GM12873 (cell line): ENCODE data around the gene SLC44A2.

Experiments used
- TF ChIP-seq, protein P1 (sequence below): IDR thresholded peaks from 2 replicates; pipeline ENCODE4 v1.5.1; 2012; ENCODE audit warnings: low read depth, mild to moderate bottlenecking, moderate library complexity, low read length, control low read depth; ENCODE audit not compliant: insufficient read depth; ENCODE audit errors: missing control alignments

SLC44A2 gene

DNA sequence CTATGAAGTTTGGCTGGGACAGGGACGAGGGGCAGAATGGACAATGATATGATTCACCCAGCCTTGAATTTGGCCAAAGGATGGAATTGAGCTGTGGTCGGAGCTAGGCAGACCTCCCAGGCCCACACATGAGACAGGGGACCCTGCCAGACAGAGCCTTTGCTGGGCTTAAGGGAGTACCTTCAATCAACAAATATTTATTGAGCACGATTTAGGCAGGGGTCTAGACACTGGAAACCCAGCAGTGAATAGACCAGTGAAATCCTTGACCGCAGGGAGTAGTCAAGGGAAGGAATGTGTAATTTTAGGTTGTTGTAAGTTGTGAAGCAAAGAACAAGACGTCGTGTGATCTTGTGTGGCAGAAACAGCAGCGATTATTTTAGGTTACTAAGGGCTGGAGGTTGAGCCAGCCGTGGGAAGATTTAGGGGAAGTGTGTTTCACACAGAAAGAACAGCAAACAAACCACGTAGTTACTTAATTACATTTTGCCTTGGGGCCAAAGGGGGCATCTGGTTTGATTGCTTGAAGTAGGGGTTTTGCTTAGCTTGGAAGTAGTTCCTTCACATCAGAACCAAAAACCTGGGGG lies 21.4 kb upstream of the SLC44A2 start:
- TF ChIP-seq, protein P1, sequence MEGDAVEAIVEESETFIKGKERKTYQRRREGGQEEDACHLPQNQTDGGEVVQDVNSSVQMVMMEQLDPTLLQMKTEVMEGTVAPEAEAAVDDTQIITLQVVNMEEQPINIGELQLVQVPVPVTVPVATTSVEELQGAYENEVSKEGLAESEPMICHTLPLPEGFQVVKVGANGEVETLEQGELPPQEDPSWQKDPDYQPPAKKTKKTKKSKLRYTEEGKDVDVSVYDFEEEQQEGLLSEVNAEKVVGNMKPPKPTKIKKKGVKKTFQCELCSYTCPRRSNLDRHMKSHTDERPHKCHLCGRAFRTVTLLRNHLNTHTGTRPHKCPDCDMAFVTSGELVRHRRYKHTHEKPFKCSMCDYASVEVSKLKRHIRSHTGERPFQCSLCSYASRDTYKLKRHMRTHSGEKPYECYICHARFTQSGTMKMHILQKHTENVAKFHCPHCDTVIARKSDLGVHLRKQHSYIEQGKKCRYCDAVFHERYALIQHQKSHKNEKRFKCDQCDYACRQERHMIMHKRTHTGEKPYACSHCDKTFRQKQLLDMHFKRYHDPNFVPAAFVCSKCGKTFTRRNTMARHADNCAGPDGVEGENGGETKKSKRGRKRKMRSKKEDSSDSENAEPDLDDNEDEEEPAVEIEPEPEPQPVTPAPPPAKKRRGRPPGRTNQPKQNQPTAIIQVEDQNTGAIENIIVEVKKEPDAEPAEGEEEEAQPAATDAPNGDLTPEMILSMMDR = no peak

DNA sequence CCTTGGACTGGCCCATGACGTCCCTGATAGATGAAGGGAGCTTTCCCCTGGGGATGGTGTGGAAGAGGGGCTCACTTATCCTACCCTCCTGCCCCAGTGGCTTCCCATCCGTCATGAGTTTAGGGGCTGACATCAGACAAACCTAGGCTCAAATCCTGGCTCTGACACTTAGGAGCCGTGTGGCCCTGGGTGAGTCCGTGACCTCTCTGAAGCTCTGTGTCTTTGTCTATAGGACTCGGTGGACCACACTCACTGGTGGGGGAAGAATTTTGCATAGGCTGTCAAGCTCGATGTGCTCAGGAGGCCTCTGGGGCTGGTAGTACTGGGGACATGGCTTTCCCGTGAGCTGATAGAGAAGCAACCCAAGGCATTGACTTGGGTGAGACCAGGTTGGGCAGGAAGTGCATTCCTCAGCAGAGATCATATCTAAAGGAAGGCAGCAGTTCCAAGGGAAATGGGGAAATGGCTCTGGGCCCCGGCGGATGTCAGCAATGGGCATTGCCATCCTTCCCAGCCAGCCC lies 20.8 kb upstream of the SLC44A2 start:
- TF ChIP-seq, protein P1 = no peak

DNA sequence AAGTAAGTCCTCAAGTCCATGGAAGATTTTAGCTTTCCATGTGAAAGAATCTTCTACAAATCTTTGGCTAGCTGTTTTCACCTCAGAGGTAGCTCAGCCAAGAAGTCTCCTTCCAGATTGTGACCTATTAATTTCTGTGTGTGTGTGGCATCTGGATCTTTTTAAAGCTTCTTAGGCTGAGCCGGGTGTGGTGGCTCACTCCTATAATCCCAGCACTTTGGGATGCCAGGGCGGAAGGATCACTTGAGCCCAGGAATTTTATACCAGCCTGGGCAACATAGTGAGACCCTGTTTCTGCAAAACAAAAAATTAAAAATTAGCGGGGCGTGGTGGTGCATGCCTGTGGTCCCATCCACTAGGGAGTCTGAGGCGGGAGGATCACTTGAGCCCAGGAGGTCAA lies 13.4 kb upstream of the SLC44A2 start:
- TF ChIP-seq, protein P1 = no peak

DNA sequence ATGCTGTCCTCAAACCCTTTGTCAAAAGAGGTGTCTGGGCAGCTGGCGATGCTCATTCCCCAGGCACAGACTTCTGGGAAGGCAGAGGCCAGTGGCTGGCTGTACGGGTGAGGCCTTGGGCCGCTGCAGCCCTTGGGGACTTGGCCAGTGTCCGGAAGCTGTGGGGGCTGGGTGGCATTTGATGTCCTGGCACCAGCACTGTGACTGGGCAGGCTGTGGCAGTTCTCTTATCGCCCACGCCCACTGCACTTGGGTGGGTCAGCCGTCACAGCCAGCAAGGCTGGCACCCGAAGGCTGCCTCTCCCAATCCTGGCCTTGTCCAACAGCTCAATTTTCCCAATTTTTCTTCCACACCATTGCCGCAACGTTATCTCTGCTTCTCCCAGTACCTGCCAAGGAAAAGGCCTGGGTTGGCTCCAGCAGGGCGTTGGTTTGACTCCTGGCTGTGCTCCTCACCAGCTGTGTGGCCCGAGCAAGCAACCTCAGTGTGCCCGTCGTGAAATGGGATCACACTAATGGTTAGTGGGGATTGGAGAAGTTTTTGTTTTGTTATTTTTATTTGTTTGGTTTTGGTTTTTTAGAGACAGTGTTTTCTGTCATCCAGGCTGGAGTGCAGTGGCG lies 12.7 kb upstream of the SLC44A2 start:
- TF ChIP-seq, protein P1 = no peak

DNA sequence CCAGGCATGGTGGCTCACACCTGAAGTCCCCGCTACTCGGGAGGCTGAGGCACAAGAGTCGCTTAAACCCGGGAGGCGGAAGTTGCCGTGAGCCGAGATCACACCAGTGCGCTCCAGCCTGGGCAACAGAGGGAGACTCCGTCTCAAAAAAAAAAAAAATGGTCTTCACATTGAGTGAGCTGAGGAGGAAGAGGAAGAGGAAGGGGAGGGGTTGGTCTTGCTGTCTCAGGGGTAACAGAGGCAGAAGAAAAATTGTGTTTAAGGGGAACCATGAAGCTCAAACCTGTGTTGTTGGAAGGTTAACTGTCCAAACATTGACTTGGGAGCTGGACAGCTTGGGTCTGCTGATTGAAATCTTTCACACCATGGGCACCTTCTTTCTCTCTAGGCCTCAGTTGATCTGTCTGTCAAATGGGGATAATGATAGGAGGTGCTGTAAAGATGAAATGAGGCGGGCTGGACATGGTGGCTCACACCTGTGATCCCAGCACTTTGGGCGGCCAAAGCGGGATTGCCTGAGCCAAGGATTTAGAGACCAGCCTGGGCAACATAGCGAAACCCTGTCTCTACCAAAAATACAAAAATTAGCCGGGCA lies 9.8 kb upstream of the SLC44A2 start:
- TF ChIP-seq, protein P1 = no peak

DNA sequence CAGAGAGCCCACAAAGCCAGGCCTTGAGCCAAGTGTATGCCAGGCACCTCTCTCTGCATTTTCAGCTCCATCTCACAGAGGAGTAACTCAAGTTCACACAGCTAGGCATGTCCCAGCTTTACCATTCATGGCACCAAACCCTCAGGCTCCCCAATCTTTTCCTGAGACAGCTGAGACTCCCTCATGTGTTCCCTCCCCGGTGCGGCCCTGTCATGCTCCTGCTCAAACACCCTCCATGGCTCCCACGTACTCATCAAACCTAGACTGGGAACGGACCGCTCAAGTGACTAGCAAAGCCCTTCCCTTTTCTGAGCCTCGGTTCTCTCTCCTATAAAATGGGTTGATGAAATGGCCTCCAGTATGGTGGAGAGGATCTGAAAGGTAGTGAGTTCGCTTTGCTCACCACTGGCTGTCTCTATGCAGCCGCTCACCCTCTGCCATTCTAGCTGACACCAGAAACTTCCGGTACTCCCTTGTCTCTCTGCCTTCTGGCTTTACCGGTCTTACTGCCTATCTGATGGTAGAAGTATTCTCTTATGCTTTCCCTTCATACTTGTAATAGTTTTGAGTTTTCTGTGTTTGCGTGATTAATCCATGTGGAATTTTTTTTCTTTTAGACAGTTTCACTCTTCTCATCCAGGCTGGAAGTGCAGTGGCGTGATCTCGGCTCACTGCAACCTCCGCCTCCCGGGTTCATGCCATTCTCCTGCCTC lies 7.8 kb upstream of the SLC44A2 start:
- TF ChIP-seq, protein P1 = no peak

DNA sequence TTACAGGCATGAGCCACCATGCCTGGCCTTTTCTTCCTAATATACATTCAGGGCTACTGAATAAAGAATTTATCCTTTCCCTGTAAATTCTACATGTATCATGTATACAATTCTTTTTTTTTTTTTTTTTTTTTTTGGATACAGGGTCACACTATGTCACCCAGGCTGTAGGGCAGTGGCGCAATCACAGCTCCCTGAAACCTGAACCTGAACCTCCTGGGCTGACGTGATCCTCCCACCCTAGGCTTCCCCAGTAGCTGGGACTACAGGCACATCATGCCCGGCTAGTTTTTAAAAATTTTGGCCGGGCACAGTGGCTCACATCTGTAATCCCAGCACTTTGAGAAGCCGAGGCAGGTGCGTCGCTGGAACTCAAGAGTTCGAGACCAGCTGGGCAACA lies 6.5 kb upstream of the SLC44A2 start:
- TF ChIP-seq, protein P1 = no peak
